Measurements from ENCODE around the gene CAPN15. TPM values are rescaled to one million over a fixed set of nuclear protein-coding genes. Genes with fewer than 3 reads are reported as not detected.
"Not testable (repeated sequence)": the region's sequence is repeated elsewhere in the genome, so short reads cannot be mapped to it uniquely, and the experiment has no call there.

The CAPN15 gene
- total RNA-seq, 1 donor from 2014 or later: 39.9 TPM

GRCh38 chr16:596736-597060, 69.2 kb downstream of the CAPN15 start:
- Mint-ChIP-seq H3K4me3 (ENCODE audit: unreplicated experiment) (no peak overlapping the region), H3K27me3 (ENCODE audit: unreplicated experiment) (no peaks in the 10 kb centered on the region)

DNA sequence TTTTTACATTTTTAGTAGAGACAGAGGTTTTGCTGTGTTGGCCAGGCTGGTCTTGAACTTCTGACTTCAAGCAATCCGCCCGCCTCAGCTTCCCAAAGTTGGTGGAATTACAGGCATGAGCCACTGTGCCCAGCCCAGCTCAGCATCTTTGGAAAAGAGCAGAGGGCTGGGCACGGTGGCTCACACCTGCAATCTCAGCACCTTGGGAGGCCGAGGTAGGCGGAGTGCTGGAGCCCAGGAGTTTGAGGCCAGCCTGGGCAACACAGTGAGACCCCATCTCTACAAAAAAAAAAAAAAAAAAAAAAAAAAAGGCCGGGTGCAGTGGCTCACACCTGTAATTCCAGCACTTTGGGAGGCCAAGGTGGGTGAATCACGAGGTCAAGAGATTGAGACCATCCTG, 70.1 kb downstream of the CAPN15 start:
- not testable (repeated sequence) for H3K27me3 Mint-ChIP-seq (ENCODE audit: unreplicated experiment); DNase-seq (ENCODE audit: extremely low spot score, unreplicated experiment); H3K9me3 Mint-ChIP-seq (ENCODE audit: unreplicated experiment); H3K4me3 Mint-ChIP-seq (ENCODE audit: unreplicated experiment); H3K27ac Mint-ChIP-seq (ENCODE audit: unreplicated experiment)
- H3K4me1 Mint-ChIP-seq (ENCODE audit: unreplicated experiment): peaks cover 11% of the 10 kb centered on the region
- peaks cover 14% of the 10 kb centered on the region for H3K36me3 Mint-ChIP-seq (ENCODE audit: unreplicated experiment)

More at GRCh38 chr16:596736-597060, 69.2 kb downstream of the CAPN15 start:
- TF ChIP-seq, protein P1, sequence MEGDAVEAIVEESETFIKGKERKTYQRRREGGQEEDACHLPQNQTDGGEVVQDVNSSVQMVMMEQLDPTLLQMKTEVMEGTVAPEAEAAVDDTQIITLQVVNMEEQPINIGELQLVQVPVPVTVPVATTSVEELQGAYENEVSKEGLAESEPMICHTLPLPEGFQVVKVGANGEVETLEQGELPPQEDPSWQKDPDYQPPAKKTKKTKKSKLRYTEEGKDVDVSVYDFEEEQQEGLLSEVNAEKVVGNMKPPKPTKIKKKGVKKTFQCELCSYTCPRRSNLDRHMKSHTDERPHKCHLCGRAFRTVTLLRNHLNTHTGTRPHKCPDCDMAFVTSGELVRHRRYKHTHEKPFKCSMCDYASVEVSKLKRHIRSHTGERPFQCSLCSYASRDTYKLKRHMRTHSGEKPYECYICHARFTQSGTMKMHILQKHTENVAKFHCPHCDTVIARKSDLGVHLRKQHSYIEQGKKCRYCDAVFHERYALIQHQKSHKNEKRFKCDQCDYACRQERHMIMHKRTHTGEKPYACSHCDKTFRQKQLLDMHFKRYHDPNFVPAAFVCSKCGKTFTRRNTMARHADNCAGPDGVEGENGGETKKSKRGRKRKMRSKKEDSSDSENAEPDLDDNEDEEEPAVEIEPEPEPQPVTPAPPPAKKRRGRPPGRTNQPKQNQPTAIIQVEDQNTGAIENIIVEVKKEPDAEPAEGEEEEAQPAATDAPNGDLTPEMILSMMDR (IDR thresholded peaks at IDR 0.05): no peak
- H3K9me3 Mint-ChIP-seq (ENCODE audit: unreplicated experiment): no peaks in the 10 kb centered on the region
- DNase-seq (ENCODE audit: extremely low spot score, unreplicated experiment): no peak
- no peak overlapping the region for H3K27ac Mint-ChIP-seq (ENCODE audit: unreplicated experiment)
- H3K4me1 Mint-ChIP-seq (ENCODE audit: unreplicated experiment): peaks cover 17% of the 10 kb centered on the region
- peaks cover 14% of the 10 kb centered on the region for H3K36me3 Mint-ChIP-seq (ENCODE audit: unreplicated experiment)

DNA sequence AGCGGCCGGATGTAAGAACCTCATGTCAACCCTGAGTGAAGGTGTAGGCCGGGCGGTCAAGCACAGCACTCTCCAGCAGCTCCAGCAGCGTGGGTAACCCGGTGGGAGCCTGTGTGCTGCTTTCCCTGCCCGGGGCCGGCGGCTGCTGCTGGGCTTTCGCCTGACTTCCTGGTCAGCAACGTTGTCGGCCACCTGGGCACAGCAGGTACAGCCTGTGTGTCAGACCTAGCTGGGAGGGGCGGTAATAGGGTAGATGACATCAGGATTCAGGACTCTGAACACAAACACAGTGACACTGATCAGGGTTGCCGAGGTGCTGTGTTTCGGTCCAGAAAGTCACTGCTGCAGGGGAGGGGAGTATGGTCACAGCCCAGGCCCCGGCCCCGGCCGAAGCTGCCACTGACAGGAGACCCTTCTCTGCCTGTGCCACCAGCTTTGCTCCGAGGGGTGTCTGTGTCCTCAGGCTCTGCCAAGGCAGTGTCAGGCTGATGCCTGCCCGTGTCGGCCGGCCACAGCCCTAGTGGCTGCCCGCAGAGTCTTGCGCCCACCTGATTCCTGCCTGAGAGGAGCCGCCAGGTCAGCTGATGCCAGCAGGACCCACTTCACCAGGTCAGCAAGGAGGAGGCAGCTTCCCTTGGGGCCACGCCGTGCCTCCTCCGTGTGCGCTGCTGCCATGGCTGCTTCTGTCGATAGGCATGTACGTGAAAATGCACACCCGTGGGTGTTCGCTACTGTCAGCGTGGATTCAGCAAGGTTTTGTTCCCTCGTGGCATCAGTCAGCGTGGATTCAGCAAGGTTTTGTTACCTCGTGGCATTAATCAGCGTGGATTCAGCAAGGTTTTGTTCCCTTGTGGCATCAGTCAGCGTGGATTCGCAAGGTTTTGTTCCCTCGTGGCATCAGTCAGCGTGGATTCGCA, 71.6 kb downstream of the CAPN15 start:
- TF ChIP-seq, protein P1 (IDR thresholded peaks at IDR 0.05): no peak
- no peaks in the 10 kb centered on the region for H3K4me1 Mint-ChIP-seq (ENCODE audit: unreplicated experiment)
- H3K4me3 Mint-ChIP-seq (ENCODE audit: unreplicated experiment): no peak overlapping the region
- no peak for DNase-seq (ENCODE audit: extremely low spot score, unreplicated experiment)
- no peak overlapping the region for H3K27ac Mint-ChIP-seq (ENCODE audit: unreplicated experiment)
- peaks cover 12% of the 10 kb centered on the region for H3K36me3 Mint-ChIP-seq (ENCODE audit: unreplicated experiment)
- H3K9me3 Mint-ChIP-seq (ENCODE audit: unreplicated experiment): no peaks in the 10 kb centered on the region
- H3K27me3 Mint-ChIP-seq (ENCODE audit: unreplicated experiment): no peaks in the 10 kb centered on the region

DNA sequence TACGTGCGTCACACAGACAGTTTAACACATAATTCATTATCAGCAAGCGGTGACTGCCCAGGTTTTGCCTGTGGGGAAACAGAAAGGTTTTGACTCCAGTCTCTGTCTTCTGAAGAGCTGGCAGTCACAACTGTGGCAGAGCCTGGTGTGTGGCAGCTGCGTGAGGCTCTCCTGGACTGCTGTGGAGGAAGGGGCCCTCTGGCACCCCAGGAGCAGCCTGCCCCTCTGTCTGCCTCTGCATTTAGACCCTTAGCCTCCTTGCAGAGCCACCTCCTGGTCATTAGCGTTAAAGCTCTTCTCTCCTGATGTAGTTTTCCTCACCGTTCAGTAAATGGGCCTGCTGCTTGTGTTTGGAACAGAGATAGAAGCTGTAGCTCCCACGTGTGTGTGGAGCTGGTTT, 73.3 kb downstream of the CAPN15 start:
- Mint-ChIP-seq H3K9me3 (ENCODE audit: unreplicated experiment) (peaks cover 5% of the 10 kb centered on the region), H3K4me3 (ENCODE audit: unreplicated experiment) (no peak overlapping the region), H3K36me3 (ENCODE audit: unreplicated experiment) (peaks cover 16% of the 10 kb centered on the region), H3K4me1 (ENCODE audit: unreplicated experiment) (no peaks in the 10 kb centered on the region), H3K27ac (ENCODE audit: unreplicated experiment) (no peak overlapping the region), H3K27me3 (ENCODE audit: unreplicated experiment) (no peaks in the 10 kb centered on the region)
- no peak for DNase-seq (ENCODE audit: extremely low spot score, unreplicated experiment)
- TF ChIP-seq, protein P1 (IDR thresholded peaks at IDR 0.05): peak; percentile 43

DNA sequence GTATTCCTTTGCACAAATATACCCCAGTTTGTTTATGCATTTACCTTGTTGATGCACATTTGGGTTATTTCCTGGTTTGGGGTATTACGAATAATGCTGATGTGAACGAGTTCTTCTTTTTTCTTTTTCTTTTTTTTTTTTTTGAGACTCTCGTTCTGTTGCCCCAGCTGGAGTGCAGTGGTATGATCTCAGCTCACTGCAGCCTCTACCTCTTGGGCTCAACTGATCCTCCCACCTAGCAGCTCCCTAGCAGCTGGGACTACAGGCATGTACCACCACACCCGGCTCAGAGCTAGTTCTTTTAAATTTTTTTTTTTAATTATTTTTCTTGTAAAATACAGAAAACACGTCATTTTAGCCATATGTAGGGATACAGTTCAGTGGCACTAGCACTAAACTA, 76.4 kb downstream of the CAPN15 start:
- no peak overlapping the region for H3K4me3 Mint-ChIP-seq (ENCODE audit: unreplicated experiment)

More for the DNA sequence above, 76.4 kb downstream of the CAPN15 start:
- no peaks in the 10 kb centered on the region for H3K27me3 Mint-ChIP-seq (ENCODE audit: unreplicated experiment)
- peaks cover 6% of the 10 kb centered on the region for H3K36me3 Mint-ChIP-seq (ENCODE audit: unreplicated experiment)
- no peak overlapping the region for H3K27ac Mint-ChIP-seq (ENCODE audit: unreplicated experiment)
- H3K4me1 Mint-ChIP-seq (ENCODE audit: unreplicated experiment): no peaks in the 10 kb centered on the region
- peaks cover 5% of the 10 kb centered on the region for H3K9me3 Mint-ChIP-seq (ENCODE audit: unreplicated experiment)
- TF ChIP-seq, protein P1 (IDR thresholded peaks at IDR 0.05): no peak
- DNase-seq (ENCODE audit: extremely low spot score, unreplicated experiment): no peak

Small RNA genes lying within 50 kb of the gene (microRNA-seq; reads per million reads assigned to microRNA genes)
- gene MIR3176 (ENCODE audit: unreplicated experiment) (2.7 reads per million), gene MIR5587 (ENCODE audit: unreplicated experiment) (1.6 reads per million)

Other genes with a start within 250 kb of the CAPN15 start
- 0.54 TPM in 1 of 2 replicates, not detected in the other for gene ARHGDIG, start 247.1 kb upstream of the CAPN15 start, total RNA-seq
- gene PDIA2, start 244.5 kb upstream of the CAPN15 start, total RNA-seq: not detected in 2 replicates
- gene AXIN1, start 175.0 kb upstream of the CAPN15 start, total RNA-seq: 31.5 and 33.0 TPM in 2 replicates
- 71.7 and 74.3 TPM in 2 replicates for gene MRPL28, start 157.2 kb upstream of the CAPN15 start, total RNA-seq
- 59.3 and 61.6 TPM in 2 replicates for gene PGAP6, start 145.7 kb upstream of the CAPN15 start, total RNA-seq
- gene NME4, start 130.5 kb upstream of the CAPN15 start, total RNA-seq: 148 and 157 TPM in 2 replicates
- 23.4 and 23.9 TPM in 2 replicates for gene DECR2, start 125.8 kb upstream of the CAPN15 start, total RNA-seq
- gene RAB11FIP3, start 102.1 kb upstream of the CAPN15 start, total RNA-seq: 60.2 and 65.2 TPM in 2 replicates
- gene PRR35, start 32.7 kb downstream of the CAPN15 start, total RNA-seq: not detected in 2 replicates
- 0.57 and 1.7 TPM in 2 replicates for gene NHLRC4, start 39.3 kb downstream of the CAPN15 start, total RNA-seq
- gene PIGQ, start 42.3 kb downstream of the CAPN15 start, total RNA-seq: 62.0 and 63.6 TPM in 2 replicates
- gene RAB40C, start 62.4 kb downstream of the CAPN15 start, total RNA-seq: 17.1 and 20.0 TPM in 2 replicates
- 0.47 and 0.56 TPM in 2 replicates for gene WFIKKN1, start 103.3 kb downstream of the CAPN15 start, total RNA-seq
- 58.2 and 69.8 TPM in 2 replicates for gene METTL26, start 108.6 kb downstream of the CAPN15 start, total RNA-seq
- 11.3 and 14.8 TPM in 2 replicates for gene MCRIP2, start 114.1 kb downstream of the CAPN15 start, total RNA-seq
- 28.2 and 38.9 TPM in 2 replicates for gene WDR90, start 121.7 kb downstream of the CAPN15 start, total RNA-seq
- gene RHOT2, start 140.4 kb downstream of the CAPN15 start, total RNA-seq: 125 and 126 TPM in 2 replicates
- gene RHBDL1, start 148.0 kb downstream of the CAPN15 start, total RNA-seq: 3.6 and 5.4 TPM in 2 replicates
- gene STUB1, start 152.7 kb downstream of the CAPN15 start, total RNA-seq: 109 and 116 TPM in 2 replicates
- 57.6 and 62.1 TPM in 2 replicates for gene JMJD8, start 156.6 kb downstream of the CAPN15 start, total RNA-seq
- 19.4 and 19.9 TPM in 2 replicates for gene WDR24, start 162.7 kb downstream of the CAPN15 start, total RNA-seq
- gene FBXL16, start 178.1 kb downstream of the CAPN15 start, total RNA-seq: 0.32 and 0.44 TPM in 2 replicates
- gene METRN, start 187.4 kb downstream of the CAPN15 start, total RNA-seq: 48.2 and 49.7 TPM in 2 replicates
- gene ANTKMT, start 193.4 kb downstream of the CAPN15 start, total RNA-seq: 41.5 and 41.7 TPM in 2 replicates
- gene CCDC78, start 198.7 kb downstream of the CAPN15 start, total RNA-seq: 2.6 and 3.1 TPM in 2 replicates
- gene HAGHL, start 199.4 kb downstream of the CAPN15 start, total RNA-seq: 11.3 and 17.3 TPM in 2 replicates
- gene CIAO3, start 213.3 kb downstream of the CAPN15 start, total RNA-seq: 31.4 and 31.5 TPM in 2 replicates
- 0.19 and 0.21 TPM in 2 replicates for gene MSLN, start 233.0 kb downstream of the CAPN15 start, total RNA-seq